OCI-LY1 (cell line): ENCODE measurements around the gene KLHDC7A.

ENCODE experiments used
- EZH2 ChIP-seq: fragments of 200-600 bp; sonication (generic), shearing (Covaris generic); IDR thresholded peaks from 2 replicates; pipeline ENCODE4 v1.8.0; 2017; ENCODE audit warnings: borderline replicate concordance, mixed run types, mild to moderate bottlenecking, antibody characterized with exemption, low read length, moderate library complexity, mixed read lengths
- TF ChIP-seq, protein P1 (sequence below): fragments of 200-600 bp; sonication (generic), shearing (Covaris generic); IDR thresholded peaks from 2 replicates; pipeline ENCODE4 v1.5.1; 2017; ENCODE audit warnings: mild to moderate bottlenecking, antibody characterized with exemption, low read length, moderate library complexity, mixed read lengths

GRCh38 chr1:18481190-18481920 is 625 bp downstream of the KLHDC7A start:
- TF ChIP-seq, protein P1, sequence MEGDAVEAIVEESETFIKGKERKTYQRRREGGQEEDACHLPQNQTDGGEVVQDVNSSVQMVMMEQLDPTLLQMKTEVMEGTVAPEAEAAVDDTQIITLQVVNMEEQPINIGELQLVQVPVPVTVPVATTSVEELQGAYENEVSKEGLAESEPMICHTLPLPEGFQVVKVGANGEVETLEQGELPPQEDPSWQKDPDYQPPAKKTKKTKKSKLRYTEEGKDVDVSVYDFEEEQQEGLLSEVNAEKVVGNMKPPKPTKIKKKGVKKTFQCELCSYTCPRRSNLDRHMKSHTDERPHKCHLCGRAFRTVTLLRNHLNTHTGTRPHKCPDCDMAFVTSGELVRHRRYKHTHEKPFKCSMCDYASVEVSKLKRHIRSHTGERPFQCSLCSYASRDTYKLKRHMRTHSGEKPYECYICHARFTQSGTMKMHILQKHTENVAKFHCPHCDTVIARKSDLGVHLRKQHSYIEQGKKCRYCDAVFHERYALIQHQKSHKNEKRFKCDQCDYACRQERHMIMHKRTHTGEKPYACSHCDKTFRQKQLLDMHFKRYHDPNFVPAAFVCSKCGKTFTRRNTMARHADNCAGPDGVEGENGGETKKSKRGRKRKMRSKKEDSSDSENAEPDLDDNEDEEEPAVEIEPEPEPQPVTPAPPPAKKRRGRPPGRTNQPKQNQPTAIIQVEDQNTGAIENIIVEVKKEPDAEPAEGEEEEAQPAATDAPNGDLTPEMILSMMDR = no peak
- no peak for TF ChIP-seq EZH2
